Liver (tissue), 9 donors: ENCODE results near the gene ZNF423. TPM values are rescaled to one million over a fixed set of nuclear protein-coding genes. Genes with fewer than 3 reads are reported as not detected.

Experiments
- DNase-seq: peaks from one replicate; pipeline ENCODE4 v3.0.0-alpha.2; 2017; ENCODE audit warnings: low spot score
- H3K27ac ChIP-seq, 2 donors: one replicate each; pipeline ENCODE4 v1.7.0; 2013; ENCODE audit warnings: inconsistent platforms in 2 of 2, low read length in 2 of 2, control low read depth in 1 of 2, low read depth in 1 of 2, mild to moderate bottlenecking in 1 of 2
- H3K27me3 ChIP-seq, 4 donors: one replicate each; pipeline versions ENCODE4 v1.6.1 to v1.7.0; 2013; ENCODE audit warnings: low read length in 3 of 4, inconsistent platforms in 1 of 4, mild to moderate bottlenecking in 1 of 4, moderate library complexity in 1 of 4; ENCODE audit not compliant: control insufficient read depth in 4 of 4, insufficient read depth in 4 of 4
- H3K36me3 ChIP-seq, 4 donors: one replicate each; pipeline versions ENCODE4 v1.6.1 to v1.7.0; 2013; ENCODE audit warnings: low read length in 3 of 4, mild to moderate bottlenecking in 3 of 4, low read depth in 1 of 4, moderate library complexity in 1 of 4; ENCODE audit not compliant: control insufficient read depth in 4 of 4, insufficient read depth in 3 of 4
- H3K4me1 ChIP-seq, 4 donors: one replicate each; pipeline versions ENCODE4 v1.6.1 to v1.7.0; 2013; ENCODE audit warnings: low read length in 3 of 4, mild to moderate bottlenecking in 3 of 4, moderate library complexity in 1 of 4; ENCODE audit not compliant: control insufficient read depth in 4 of 4, insufficient read depth in 4 of 4
- H3K4me3 ChIP-seq, 3 donors: one replicate each; pipeline versions ENCODE4 v1.6.1 to v1.7.0; 2013; ENCODE audit warnings: low read length in 3 of 3, control low read depth in 1 of 3, low read depth in 1 of 3, mild to moderate bottlenecking in 1 of 3
- H3K9ac ChIP-seq, 2 donors: one replicate each; pipeline ENCODE4 v1.7.0; 2013; ENCODE audit warnings: low read length in 2 of 2, mild to moderate bottlenecking in 2 of 2, moderate library complexity in 2 of 2, control low read depth in 1 of 2, low read depth in 1 of 2
- H3K9me3 ChIP-seq, 4 donors: one replicate each; pipeline versions ENCODE4 v1.6.1 to v1.7.0; 2013; ENCODE audit warnings: low read length in 3 of 4; ENCODE audit not compliant: control insufficient read depth in 4 of 4
- EGR1 ChIP-seq, 2 donors: IDR thresholded peaks; 2 replicates each; pipeline ENCODE4 v1.6.1; 2016 to 2018; ENCODE audit warnings: antibody characterized with exemption in 2 of 2, low read depth in 2 of 2
- FOXA1 ChIP-seq: IDR thresholded peaks from 2 replicates; pipeline ENCODE4 v1.6.1; 2016; ENCODE audit warnings: antibody characterized with exemption
- FOXA2 ChIP-seq: IDR thresholded peaks from 2 replicates; pipeline ENCODE4 v1.6.1; 2016; ENCODE audit warnings: antibody characterized with exemption
- GABPA ChIP-seq, 2 donors: IDR thresholded peaks in 1 of 2; conservative IDR thresholded peaks in 1 of 2; 2 replicates each; pipeline ENCODE4 v1.6.1; 2016; ENCODE audit warnings: antibody characterized with exemption in 2 of 2, mild to moderate bottlenecking in 1 of 2, moderate library complexity in 1 of 2
- HNF4A ChIP-seq, 2 donors: conservative IDR thresholded peaks; 2 replicates each; pipeline ENCODE4 v1.6.1; 2016; ENCODE audit warnings: antibody characterized with exemption in 2 of 2, mild to moderate bottlenecking in 2 of 2
- JUND ChIP-seq, 2 donors: IDR thresholded peaks; 2 replicates each; pipeline ENCODE4 v1.6.1; 2016; ENCODE audit warnings: antibody characterized with exemption in 2 of 2
- NR2F2 ChIP-seq: IDR thresholded peaks from 2 replicates; pipeline ENCODE4 v1.6.1; 2016; ENCODE audit warnings: antibody characterized with exemption
- RAD21 ChIP-seq, 2 donors: IDR thresholded peaks; 2 replicates each; pipeline ENCODE4 v1.6.1; 2016; ENCODE audit warnings: antibody characterized with exemption in 2 of 2, mild to moderate bottlenecking in 2 of 2
- SP1 ChIP-seq: IDR thresholded peaks from 2 replicates; pipeline ENCODE4 v1.6.1; 2018; ENCODE audit warnings: antibody characterized with exemption, mild to moderate bottlenecking
- TAF1 ChIP-seq: conservative IDR thresholded peaks from 2 replicates; pipeline ENCODE4 v1.6.1; 2016; ENCODE audit warnings: antibody characterized with exemption, mild to moderate bottlenecking
- YY1 ChIP-seq: IDR thresholded peaks from 2 replicates; pipeline ENCODE4 v1.6.1; 2016; ENCODE audit warnings: antibody characterized with exemption, mild to moderate bottlenecking
- WGBS: extraction: QIAGEN DNeasy Blood & Tissue Kit; methylation state at CpG from one replicate; pipeline ENCODE4 v1.1.7; 2013; 5-methylcytosine and 5-hydroxymethylcytosine counted together
- polyA plus RNA-seq, 2 donors: library from polyadenylated mRNA; stranded (reverse) in 1 of 2; unstranded in 1 of 2; fragments of 200-250 nt in 1 of 2; fragments of >200 nt in 1 of 2; fragmentation: Nextera tagmentation in 1 of 2; extraction: Ambion mirVana in 1 of 2; gene quantifications; one replicate each; pipeline versions ENCODE4 v1.2.1 to v1.2.3, GENCODE V29; 2013 to 2015
- total RNA-seq, 2 donors: library from RNA; depleted of rRNA; stranded (reverse); fragments of >200 nt; gene quantifications; one replicate each; pipeline ENCODE4 v1.2.3, GENCODE V29; 2014
- TF ChIP-seq, protein P1 (sequence below): IDR thresholded peaks from 2 replicates; pipeline ENCODE4 v1.6.1; 2016; ENCODE audit warnings: antibody characterized with exemption, mild to moderate bottlenecking
- TF ChIP-seq, protein P2 (sequence below): IDR thresholded peaks from 2 replicates; pipeline ENCODE4 v1.6.1; 2016; ENCODE audit warnings: antibody characterized with exemption
- TF ChIP-seq, protein P3 (sequence below): IDR thresholded peaks from 2 replicates; pipeline ENCODE4 v1.6.1; 2016; ENCODE audit warnings: antibody characterized with exemption
- TF ChIP-seq, protein P4 (sequence below): fragments of 150-350 bp; IDR thresholded peaks from 2 replicates; pipeline ENCODE4 v1.5.1; 2017; ENCODE audit warnings: improper control_type of control experiment, low read depth, low read length; ENCODE audit not compliant: missing input control
- TF ChIP-seq, protein P5 (sequence below): IDR thresholded peaks from 2 replicates; pipeline ENCODE4 v1.6.1; 2016; ENCODE audit warnings: antibody characterized with exemption
- donor health status: healthy.
- donor health status: healthy.
- donor health status: healthy.
- donor health status: healthy.
- donor health status: healthy.

The ZNF423 gene
- total and polyA plus RNA-seq, 4 donors, result 0.24 to 1.6 (median 0.39) TPM

DNA sequence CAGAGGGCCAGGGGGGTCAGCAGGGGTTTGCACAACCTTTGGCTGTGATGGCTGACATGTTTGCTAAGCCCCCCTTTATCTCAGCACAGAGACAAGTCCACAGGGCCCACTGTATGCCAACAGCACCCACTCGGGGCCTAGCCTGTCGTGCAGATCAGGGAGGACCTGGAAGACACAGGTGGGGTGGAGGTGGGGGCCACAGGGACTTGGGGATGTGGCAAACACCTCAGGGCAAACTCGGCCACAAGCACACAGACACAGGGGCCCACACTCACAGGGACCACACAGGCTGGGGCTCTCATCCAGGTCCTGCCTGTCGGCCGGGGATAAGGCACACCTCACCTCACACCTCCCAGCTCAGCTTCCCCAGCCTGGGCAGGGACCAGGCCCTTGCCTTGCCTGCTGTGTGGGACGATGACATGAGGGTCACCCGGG lies 394.4 kb downstream of the ZNF423 start (continued):
- TF ChIP-seq, protein P1, sequence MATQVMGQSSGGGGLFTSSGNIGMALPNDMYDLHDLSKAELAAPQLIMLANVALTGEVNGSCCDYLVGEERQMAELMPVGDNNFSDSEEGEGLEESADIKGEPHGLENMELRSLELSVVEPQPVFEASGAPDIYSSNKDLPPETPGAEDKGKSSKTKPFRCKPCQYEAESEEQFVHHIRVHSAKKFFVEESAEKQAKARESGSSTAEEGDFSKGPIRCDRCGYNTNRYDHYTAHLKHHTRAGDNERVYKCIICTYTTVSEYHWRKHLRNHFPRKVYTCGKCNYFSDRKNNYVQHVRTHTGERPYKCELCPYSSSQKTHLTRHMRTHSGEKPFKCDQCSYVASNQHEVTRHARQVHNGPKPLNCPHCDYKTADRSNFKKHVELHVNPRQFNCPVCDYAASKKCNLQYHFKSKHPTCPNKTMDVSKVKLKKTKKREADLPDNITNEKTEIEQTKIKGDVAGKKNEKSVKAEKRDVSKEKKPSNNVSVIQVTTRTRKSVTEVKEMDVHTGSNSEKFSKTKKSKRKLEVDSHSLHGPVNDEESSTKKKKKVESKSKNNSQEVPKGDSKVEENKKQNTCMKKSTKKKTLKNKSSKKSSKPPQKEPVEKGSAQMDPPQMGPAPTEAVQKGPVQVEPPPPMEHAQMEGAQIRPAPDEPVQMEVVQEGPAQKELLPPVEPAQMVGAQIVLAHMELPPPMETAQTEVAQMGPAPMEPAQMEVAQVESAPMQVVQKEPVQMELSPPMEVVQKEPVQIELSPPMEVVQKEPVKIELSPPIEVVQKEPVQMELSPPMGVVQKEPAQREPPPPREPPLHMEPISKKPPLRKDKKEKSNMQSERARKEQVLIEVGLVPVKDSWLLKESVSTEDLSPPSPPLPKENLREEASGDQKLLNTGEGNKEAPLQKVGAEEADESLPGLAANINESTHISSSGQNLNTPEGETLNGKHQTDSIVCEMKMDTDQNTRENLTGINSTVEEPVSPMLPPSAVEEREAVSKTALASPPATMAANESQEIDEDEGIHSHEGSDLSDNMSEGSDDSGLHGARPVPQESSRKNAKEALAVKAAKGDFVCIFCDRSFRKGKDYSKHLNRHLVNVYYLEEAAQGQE, result no peak
- TF ChIP-seq JUND (IDR thresholded peaks at IDR 0.05) (no peak), FOXA2 (no peak)
- TF ChIP-seq, protein P2, sequence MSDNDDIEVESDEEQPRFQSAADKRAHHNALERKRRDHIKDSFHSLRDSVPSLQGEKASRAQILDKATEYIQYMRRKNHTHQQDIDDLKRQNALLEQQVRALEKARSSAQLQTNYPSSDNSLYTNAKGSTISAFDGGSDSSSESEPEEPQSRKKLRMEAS, result no peak

DNA sequence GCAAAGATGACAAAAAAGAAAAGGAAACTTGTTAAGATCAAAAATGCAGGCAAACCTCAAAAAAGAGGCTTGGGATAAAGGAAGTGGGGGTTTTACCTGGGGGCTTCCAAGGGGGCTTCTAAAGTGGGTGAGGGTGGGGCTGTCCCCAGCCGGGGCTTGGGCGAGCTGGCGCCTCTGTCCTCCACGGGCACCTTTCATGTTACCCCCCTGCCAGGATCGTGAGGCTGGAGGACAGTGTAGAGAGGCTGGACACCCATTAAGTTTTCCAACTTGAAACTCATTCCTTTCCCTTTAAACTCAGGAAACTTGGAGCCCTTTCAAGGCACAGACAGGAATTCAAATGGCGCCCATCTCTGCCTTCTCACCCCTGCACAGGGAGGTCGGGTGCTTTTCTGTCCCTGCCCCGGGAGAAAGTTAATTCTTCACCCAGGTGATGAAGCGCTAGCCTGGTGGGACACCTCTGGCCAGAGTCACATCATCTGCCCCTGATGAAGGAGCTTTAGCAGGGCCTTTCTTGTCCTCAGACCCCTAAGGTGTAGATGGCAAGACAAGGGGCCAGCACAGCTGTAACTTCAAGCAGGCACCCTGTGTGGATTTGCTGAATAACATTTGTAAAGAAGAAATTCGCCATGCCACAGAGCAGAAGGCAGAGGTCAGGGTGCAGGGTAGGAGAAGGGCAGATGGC lies 395.0 kb downstream of the ZNF423 start:
- Histone ChIP-seq H3K27ac (no peak overlapping the region), H3K4me3 (no peak overlapping the region), H3K27me3 (no peaks in the 10 kb centered on the region), H3K36me3 (no peaks in the 10 kb centered on the region), H3K9ac (no peak overlapping the region), H3K4me1 (no peaks in the 10 kb centered on the region), H3K9me3 (no peaks in the 10 kb centered on the region)
- TF ChIP-seq NR2F2 (no peak), SP1 (no peak), HNF4A (conservative IDR thresholded peaks at IDR 0.05) (no peak), YY1 (no peak), FOXA1 (no peak), JUND (IDR thresholded peaks at IDR 0.05) (no peak), EGR1 (IDR thresholded peaks at IDR 0.05; ENCODE audit: low read depth in 2 of 2) (no peak), GABPA (IDR thresholded peaks at IDR 0.05 in 1 of 2, conservative IDR thresholded peaks at IDR 0.05 in 1 of 2) (no peak), TAF1 (no peak), RAD21 (IDR thresholded peaks at IDR 0.05) (no peak)
- TF ChIP-seq, protein P3, sequence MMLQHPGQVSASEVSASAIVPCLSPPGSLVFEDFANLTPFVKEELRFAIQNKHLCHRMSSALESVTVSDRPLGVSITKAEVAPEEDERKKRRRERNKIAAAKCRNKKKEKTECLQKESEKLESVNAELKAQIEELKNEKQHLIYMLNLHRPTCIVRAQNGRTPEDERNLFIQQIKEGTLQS, result no peak
- TF ChIP-seq, protein P4, sequence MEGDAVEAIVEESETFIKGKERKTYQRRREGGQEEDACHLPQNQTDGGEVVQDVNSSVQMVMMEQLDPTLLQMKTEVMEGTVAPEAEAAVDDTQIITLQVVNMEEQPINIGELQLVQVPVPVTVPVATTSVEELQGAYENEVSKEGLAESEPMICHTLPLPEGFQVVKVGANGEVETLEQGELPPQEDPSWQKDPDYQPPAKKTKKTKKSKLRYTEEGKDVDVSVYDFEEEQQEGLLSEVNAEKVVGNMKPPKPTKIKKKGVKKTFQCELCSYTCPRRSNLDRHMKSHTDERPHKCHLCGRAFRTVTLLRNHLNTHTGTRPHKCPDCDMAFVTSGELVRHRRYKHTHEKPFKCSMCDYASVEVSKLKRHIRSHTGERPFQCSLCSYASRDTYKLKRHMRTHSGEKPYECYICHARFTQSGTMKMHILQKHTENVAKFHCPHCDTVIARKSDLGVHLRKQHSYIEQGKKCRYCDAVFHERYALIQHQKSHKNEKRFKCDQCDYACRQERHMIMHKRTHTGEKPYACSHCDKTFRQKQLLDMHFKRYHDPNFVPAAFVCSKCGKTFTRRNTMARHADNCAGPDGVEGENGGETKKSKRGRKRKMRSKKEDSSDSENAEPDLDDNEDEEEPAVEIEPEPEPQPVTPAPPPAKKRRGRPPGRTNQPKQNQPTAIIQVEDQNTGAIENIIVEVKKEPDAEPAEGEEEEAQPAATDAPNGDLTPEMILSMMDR, result no peak
- TF ChIP-seq, protein P1, result no peak
- TF ChIP-seq, protein P5, sequence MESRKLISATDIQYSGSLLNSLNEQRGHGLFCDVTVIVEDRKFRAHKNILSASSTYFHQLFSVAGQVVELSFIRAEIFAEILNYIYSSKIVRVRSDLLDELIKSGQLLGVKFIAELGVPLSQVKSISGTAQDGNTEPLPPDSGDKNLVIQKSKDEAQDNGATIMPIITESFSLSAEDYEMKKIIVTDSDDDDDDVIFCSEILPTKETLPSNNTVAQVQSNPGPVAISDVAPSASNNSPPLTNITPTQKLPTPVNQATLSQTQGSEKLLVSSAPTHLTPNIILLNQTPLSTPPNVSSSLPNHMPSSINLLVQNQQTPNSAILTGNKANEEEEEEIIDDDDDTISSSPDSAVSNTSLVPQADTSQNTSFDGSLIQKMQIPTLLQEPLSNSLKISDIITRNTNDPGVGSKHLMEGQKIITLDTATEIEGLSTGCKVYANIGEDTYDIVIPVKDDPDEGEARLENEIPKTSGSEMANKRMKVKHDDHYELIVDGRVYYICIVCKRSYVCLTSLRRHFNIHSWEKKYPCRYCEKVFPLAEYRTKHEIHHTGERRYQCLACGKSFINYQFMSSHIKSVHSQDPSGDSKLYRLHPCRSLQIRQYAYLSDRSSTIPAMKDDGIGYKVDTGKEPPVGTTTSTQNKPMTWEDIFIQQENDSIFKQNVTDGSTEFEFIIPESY, result no peak
- DNase-seq, result no peak
- 88% methylated on average over 10 of the region's 10 CpGs for WGBS
